ENCODE data around the gene ARFRP1.
"Not testable (repeated sequence)": the region's sequence is repeated elsewhere in the genome, so short reads cannot be mapped to it uniquely, and the experiment has no call there.

ARFRP1 gene

GRCh38 chr20:63671695-63672094, 36.1 kb downstream of the ARFRP1 start:
- not testable (repeated sequence) for DNase-seq

- DNase-seq = no peak
Observed at GRCh38 chr20:63668351-63668750, 39.4 kb downstream of the ARFRP1 start.

DNA sequence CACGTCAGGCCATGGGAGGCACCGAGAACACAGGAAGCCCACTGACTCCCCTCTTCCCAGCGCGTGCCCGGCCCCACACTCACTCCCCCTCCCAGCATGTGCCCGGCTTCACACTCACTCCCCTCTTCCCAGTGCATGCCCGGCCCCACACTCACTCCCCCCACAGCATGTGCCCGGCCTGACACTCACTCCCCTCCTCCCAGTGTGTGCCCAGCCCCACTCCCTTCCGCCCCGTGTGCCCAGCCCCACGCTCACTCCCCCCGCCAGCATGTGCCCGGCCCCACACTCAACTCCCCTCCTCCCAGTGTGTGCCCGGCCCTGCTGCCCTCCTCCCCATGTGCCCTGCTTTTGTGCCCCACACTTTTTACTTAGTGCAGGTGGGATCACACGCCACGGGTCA, 39.9 kb downstream of the ARFRP1 start:
- no peak for DNase-seq

DNA sequence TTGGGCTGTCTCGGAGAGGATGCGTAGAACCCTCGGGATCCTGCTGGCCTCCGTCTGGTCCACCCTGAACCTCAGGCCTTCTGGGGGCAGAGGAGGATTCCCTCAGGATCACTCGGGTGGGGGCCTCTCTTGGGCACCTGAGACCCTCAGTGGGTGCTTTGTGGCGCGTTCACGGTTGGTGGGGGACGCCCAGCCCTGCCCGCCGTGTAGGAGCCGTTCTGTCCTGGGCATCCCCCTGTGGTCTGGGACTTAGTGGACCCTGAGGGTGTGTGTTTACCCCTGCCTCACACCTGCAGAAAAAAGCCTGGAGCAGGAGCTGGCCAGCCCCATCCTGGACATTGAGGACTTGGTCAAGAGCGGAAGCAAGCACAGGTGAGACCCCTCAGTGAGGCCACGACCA, 42.1 kb downstream of the ARFRP1 start:
- no peak for DNase-seq

DNA sequence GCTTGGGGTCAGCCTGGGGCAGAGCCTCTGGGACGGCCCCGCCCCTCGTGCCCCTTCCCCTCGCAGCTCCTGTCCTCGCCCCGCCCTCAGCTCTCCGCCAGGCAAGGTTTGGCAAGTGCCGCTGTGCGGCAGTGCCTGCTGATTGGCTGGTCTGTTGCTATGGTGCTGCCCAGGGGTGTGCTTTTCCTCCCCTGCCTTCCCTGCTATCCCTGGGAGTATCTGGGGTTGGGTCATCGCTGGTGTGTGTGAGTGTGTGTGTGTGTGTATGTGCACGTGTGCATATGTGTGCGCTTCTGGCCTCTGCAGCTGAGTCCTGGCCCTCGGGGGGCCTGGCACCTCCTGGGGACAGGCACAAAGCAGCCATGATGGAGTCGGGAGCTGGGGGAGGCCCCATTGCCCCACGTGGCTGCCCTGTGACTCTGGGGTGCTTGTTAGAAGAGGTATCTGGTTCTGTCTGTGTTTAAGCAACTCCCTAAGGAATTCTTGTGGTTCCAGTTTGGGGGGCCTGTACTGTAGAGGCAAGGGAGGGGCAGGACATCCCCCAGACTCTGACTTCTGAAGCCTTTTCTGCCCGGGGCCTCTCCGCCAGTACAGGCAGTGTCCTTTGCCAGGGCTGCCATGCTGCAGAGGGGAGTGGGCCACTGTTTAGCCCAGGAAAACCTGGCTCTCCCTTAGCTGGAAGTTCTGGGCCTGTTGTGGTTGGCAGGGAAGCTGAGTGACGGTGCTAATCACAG, 42.7 kb downstream of the ARFRP1 start:
- DNase-seq = no peak

DNA sequence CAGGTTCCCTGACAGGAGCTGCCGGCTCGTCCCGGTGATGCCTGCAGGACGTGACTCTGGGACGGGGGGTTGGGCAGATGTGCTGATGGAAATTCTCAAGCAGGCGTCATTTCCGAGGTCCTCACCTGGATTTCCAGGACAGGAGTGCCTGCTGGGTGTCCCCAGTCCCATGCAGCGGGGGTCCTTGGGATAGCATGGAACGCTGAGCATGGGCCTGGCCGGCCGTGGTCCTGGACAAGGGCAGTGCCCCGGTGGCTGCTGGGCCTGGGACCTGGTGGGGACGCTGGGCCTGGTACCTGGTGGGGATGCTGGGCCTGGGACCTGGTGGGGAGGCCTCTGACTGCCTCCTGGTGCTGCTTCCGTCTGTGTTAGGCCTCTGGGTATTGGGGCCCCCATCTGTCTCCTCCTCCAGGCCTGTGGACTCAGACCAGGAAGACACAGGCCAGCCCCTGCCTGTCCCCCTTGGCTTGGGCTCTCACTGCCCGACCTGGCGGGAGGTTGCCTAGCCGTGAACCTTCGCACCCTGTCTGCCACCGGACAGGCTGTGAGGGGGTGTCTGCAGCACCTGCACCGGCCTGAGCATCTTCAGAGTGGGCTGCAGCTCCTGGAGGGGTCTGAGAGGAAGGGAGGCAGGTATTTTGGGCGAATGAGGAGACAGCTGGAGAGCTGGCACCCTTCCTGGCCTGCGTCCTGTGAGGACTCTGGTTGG, 43.5 kb downstream of the ARFRP1 start:
- no peak for DNase-seq

DNA sequence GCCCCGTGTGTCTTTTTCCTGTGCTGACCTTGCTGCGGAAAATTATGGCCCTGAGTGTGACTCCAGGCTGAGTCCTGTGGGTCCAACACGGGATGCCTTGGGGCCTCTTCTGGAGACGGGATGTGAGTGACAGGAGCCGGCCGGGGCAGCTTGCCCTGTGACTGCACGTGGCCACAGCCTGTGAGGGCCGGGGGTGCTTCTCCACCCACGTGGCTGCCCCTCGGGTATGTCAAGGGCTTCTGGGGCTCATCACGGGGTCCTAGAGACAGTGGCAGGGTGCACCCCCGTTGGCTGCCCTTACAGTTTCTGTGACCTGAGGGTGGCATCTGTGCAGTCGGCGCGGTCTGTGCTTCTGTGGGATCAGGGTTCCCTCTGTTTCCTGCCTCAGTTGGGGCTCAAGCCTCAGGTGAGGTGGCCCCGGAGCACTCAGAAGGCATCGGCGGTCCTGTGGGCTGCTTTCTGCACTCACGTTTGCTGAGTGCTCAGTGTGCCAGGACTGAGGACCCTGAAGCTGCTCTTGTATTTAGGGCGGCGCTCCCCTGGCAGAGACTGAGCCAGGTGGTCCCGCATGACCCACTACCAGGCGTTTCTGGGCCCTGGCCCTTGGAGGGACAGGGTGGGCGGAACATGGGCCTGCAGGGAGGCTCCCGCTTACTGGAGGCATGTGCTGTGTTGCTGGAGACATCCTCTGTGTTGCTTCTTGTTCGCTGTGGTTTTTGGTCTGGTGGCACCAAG, 44.3 kb downstream of the ARFRP1 start:
- no peak for DNase-seq

- DNase-seq = no peak
Observed at GRCh38 chr20:63662813-63663189, 45.0 kb downstream of the ARFRP1 start.

GRCh38 chr20:63661959-63662812, 45.6 kb downstream of the ARFRP1 start:
- DNase-seq = no peak

GRCh38 chr20:63661108-63661507, 46.7 kb downstream of the ARFRP1 start:
- DNase-seq = no peak

DNA sequence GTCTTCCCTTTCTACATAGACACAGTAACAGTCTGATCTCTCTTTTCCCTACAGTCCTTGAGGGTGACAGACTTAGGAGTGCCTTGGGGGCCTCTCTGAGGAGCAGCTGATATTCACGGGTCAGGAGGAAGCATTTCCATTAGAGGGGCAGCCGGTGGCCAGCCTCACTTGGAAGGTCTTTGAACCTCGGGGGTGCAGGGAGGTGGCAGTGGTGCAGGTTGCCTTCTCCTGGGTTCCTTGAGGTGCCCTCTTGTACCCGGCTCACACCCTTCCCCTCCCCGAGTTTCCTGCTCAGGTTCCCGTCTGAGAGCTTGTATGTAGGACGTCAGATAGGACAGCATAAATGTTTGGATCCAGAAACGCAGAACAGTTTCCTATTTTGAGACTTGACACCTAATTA, 47.2 kb downstream of the ARFRP1 start:
- no peak for DNase-seq

- not testable (repeated sequence) for DNase-seq
Observed at GRCh38 chr20:63660174-63660573, 47.6 kb downstream of the ARFRP1 start.

- no peak for DNase-seq
Observed at GRCh38 chr20:63659370-63659769, 48.4 kb downstream of the ARFRP1 start.

DNA sequence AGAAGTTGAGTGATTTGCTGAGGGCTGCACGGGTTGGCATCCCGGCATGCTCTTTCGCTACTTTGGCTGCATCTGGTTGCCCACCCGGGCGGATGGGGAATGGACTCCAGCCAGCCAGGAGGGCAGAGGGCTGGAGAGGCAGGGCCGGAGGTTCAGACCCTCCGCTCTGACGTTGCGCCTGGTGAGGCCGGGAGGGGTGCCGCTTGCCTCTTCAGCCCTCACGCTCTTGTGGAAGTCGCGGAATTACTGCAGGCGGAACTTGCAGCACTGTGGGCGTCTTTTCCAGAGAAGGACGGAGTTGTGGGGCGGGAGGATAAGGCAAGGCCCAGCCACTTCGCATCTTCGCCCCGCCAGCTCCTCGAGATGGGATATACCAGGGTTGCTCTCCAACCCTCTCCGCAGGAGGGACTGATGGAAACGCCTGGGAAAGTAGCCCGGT, 49.0 kb downstream of the ARFRP1 start:
- DNase-seq = no peak

DNA sequence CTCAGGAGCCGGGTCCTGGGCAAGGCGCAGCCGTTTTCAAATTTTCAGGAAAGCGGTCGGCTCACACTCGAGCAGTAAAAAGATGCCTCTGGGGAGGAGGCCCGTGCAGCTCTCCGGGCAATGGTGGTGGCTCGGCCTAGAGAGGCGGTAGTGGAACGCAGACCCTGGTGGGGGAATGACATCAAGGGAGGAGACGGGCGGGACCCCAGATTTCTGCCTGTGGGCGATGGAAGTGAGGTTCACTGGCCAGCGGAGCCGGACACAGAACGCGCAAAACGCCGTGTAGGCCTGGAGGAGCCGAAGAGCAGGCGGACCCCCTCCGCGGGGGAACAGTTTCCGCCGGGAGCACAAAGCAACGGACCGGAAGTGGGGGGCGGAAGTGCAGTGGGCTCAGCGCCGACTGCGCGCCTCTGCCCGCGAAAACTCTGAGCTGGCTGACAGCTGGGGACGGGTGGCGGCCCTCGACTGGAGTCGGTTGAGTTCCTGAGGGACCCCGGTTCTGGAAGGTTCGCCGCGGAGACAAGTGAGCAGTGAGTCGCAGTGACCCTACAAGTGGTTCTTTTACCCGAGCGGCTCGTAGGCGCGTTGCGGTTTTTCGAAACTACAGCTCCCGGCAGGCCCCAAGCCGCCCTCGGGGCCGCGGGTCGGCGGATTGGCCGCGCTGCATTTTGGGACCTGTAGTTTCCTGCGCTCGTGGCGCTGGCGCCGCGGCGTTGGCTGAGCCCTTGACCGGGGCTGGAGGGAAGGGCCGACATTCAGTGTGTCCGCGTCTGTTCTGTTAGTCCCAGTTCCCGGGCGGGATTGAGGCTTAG, 49.6 kb downstream of the ARFRP1 start, which contains the start of gene RTEL1:
Gene RTEL1 (plus strand): TSS at position 376 of the 812 bp plus-strand sequence. CDS start 1,091 bp downstream, outside the sequence.
- peak; percentile 75 for DNase-seq

- DNase-seq = no peak
Observed at GRCh38 chr20:63657260-63657936, 50.4 kb downstream of the ARFRP1 start.

- DNase-seq = no peak
Observed at GRCh38 chr20:63656451-63656850, 51.3 kb downstream of the ARFRP1 start.

GRCh38 chr20:63655249-63655648, 52.5 kb downstream of the ARFRP1 start:
- no peak for DNase-seq

DNA sequence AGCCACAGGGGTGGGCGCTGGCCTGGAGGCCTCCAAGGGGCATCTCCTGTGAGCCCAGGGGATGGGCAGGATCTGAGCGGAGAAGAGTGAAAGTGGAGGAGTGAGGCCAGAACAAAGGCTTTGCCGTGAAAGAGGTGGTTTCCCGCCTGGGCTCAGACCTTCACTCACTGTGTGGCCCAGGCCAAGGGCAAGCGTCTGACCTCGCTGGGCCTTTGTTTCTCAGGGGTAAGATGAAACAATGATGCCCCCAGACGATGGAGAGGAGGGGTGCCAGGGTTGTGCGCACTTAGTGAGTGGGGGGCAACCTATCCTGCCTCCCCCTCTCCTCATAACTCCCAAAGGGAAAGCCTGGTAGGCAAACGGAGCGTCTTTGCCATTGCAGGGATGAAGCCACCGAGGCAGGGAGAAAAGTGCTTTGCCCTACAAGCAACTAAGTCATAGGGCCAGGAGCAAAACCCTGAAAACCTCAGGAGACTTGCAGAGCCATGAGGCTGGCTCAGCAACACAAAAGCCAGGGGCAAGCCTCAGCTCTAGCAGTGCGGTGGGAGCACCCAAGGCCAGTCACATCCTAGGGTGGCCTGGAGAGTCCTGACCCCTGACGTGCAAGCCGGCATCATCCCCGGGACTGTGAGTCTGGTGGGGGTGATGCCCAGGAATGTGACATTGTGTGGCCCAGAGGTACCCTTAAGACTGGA, 53.7 kb downstream of the ARFRP1 start:
- DNase-seq = no peak

Data from DMS 273 treated with DMSO at 0.1 percent for 48 hours (cell line).